UCSD-AML1 (cell line): ENCODE results near the gene MARCKS.

Source experiments
- DNase-seq: peaks from one replicate; lab custom pipeline; 2025; ENCODE audit not compliant: unreplicated experiment; lab: John Stamatoyannopoulos, UW

The MARCKS gene

DNA sequence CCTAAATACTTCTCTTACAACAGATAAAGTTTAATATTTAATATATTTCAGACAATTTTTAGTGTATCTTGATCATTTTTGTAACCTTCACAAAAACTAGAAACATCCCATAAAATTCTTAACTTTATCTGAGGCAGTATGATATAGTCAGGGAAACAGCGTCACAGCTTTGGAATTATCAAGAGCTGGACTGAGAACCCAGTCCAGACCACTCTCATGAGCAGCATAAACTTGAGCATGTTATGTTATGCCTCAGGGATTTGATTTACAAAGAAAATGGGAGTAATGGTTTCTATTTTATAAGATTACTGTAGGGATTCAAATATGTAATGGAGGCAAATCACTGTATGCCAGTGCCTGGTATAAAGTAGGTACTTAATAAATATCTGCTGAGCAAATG is 8.3 kb upstream of the MARCKS start:
- no peak for DNase-seq

GRCh38 chr6:113853252-113853651 is 3.9 kb upstream of the MARCKS start:
- DNase-seq = no peak

DNA sequence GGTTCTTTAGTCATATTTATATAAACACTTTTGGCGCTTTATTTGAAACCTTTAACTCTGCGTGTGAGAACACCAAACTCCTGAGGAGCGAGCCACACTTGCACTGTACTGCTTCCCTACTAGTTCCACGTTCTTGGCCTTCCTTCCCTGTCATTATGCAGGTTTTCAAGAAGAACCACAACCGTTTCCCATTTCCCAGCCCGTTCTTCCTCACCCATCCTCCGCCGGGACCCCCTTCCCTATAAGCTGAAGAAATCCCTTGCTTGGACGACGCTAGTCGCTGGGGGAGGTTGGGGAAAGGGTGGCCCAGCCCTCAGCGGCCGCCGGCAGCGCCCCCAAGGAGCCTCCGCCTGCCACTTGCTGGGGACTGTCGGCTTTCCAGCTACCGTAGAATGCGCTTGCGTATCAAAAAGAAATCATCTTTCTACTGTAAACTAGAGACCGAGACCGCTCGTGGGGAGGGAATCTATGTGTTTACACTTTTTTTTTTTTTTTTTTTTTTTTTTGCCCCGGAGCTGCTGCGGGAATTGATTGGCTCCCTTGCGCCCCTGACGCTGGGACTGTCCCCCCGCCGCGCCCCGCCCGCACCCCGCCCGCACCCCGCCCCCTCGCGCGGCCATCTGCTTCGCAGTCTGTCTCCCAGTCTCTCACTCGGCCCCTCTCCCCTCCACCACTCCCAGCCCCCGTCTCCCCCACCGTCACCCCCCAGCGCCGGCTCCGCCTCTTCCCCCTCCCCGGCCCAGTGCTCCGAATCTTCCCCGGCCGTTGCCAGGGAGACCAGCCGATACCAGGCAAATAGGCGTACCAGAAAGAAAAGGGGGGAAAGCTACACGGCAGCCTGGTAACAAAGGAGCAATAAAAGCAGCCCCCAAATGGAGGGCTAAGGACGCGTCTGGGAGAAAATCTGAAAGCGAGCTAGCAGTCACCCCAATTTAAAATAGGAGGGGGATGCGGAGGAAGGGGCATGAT is 2.3 kb upstream of the MARCKS start:
- no peak for DNase-seq

DNA sequence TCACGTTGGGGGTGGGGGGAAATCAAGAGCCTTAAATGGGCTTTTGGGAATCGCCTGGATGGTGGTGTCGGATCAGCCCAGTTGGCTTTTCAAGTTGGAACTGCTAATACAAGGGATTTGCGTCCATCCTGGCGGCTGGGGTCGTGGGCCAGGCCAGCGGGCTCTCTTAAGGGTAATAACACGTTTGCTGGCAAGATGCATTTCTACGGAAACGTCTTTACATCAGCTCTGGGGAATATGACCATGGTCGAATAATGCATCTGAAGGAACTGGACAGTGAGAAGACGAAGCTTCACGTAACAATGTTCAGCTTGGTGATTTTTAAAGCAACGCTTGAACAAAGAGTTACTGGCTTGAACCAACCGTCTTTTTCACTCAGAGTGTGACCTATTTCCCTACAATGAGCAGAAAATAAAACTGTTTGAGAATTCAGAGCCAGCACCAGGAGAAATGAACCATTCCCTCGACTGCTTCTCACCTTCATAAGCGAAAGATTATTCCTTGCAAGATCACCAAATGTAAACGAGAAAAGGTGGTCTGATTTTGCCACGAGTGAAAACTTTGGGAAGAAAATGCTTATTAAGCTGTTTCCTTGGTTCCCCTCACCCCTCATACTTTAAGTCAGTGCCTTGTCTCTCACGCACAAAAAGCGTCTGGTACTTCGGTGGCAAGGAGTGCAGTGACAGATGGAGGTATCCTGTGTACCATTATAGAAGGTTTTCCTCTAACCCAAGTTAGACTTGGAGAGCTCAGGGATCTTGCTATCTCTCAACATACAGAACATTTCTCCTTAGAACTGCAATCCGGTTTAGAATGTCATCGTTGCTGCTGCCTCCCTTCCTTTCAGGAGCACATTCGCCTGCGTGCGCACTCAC is 1.4 kb upstream of the MARCKS start:
- no peak for DNase-seq

- DNase-seq = no peak
Observed at GRCh38 chr6:113856375-113856624, 845 bp upstream of the MARCKS start.

DNA sequence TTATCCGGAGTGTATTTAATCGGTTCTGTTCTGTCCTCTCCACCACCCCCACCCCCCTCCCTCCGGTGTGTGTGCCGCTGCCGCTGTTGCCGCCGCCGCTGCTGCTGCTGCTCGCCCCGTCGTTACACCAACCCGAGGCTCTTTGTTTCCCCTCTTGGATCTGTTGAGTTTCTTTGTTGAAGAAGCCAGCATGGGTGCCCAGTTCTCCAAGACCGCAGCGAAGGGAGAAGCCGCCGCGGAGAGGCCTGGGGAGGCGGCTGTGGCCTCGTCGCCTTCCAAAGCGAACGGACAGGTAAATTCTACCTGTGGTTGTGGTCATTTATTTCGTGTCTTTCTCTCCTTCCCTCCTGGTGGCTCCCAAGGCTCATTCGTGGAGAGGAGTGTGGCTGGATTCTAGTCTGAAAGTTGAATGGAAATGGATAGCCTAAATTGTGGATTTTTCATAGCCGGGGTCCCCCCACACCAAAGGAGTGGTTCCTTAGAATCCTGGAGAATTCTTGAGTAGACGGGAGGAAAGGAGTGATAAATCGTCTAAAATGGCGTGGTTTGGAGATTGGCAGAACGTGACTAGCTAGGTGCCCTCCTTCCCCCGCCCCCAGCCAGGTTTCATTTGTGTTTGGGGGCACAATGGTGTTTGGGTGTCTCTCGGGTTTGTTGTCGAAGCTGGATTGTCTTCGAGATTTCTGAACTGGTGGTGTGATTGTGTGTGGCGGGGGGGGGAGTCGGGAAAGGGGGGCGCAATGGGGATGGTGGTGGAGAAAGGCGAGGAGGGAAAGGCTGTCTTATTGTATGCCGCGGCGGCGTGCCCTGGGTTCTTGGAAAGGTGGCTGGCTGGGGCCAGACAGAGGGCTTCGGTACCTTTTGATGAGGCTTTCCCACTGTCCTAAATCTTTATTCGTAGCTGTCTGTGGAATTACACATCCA is 673 bp downstream of the MARCKS start:
- DNase-seq = no peak

DNA sequence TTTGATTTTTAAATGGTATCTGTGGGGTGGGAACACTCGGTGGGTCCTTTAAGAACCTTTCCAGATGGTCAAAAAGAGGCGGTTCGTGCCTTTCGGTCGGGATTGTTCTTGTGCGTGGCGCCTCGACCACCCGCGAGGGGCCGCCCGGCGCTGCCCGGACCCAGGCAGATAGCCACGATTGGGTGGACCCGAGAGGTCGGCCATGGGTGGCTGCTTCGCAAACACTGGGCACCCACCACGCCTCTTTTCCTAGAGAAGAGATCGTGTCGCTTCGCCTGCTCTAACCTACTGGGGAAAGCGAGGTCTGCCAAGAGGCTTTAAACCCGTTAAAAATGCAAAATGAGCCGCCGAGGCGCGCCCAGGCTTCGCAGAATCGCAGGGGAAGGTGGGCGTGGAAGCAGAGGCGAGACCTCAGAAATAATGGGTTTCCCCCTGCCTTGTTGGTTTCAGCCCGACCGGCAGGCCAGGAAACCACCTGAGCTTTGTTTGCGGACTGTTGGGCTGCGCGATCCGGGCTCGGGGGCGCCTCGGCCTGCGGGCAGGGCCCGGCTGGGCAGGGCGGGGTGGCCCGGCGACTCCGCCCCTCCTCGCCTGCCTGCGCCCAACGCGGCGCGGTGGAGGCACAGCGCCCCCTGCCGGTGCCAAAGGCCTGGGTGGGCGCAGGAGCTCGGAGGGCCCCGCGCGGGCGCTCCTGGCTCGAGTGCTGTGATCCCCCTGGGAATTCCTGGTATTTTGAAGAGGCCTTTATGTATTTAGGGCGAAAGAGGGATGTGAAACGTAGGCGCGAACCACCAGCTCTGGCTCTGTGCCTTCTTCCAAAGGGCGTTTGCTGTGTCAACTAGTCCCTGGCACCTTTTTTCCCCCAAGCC is 1.6 kb downstream of the MARCKS start:
- peak; percentile 80 for DNase-seq

GRCh38 chr6:113859349-113860180 is 2.4 kb downstream of the MARCKS start:
- DNase-seq = no peak

GRCh38 chr6:113860181-113860955 is 3.2 kb downstream of the MARCKS start:
- DNase-seq = no peak

DNA sequence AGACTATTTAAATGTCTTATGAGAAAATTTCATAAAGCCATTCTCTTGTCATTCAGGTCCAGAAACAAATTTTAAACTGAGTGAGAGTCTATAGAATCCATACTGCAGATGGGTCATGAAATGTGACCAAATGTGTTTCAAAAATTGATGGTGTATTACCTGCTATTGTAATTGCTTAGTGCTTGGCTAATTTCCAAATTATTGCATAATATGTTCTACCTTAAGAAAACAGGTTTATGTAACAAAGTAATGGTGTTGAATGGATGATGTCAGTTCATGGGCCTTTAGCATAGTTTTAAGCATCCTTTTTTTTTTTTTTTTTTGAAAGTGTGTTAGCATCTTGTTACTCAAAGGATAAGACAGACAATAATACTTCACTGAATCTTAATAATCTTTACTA is 5.0 kb downstream of the MARCKS start:
- DNase-seq = no peak

- no peak for DNase-seq
Observed at GRCh38 chr6:113870917-113871316, 13.8 kb downstream of the MARCKS start.

GRCh38 chr6:113871975-113872374 is 14.8 kb downstream of the MARCKS start:
- no peak for DNase-seq

DNA sequence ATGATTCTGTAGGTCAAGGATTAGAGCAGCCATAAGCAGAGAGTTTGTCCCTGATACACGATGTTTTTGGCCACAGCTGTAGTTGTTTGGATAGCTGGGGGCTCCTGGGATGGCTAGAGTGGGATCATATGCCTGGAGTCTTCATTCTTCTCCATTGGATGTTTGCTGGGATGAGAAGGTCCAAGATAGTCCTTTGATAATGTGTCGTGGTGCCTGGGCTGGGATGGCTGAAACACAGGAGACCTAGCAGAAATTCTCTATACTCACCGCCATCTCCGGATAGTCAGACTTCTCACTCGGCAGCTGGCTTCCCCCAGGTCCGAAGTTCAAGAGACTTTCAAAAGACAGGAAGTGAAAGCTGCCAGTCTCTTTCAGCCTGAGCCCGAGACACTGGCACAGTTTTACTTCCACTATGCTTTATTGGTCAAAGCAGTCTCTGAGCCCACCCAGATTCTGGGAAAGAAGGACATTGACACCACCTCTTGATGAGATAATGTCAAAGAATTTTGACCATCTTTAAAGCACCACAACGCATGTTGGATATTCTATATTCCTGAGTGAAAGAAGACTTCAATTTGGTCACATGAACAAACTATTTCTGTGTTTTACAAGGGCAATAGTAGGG is 16.0 kb downstream of the MARCKS start:
- no peak for DNase-seq

DNA sequence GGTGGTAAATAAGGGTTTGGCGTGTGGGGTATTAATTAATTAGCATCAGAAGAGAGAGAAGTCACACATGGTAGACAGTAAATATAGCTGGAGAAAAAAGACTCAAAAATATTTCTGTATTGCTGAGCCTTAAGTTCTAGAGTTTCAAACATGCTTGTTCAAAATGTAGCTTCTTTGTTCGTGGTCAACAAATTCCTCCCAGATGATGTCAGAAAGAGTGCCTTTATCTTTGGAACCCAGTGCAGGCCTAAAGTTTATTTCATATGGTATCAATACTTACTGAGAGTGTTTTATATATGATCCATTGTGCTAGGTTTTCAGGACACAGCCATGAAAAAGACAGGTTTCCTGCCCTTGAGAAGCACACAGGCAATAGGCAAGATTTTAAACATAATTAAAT is 18.3 kb downstream of the MARCKS start:
- DNase-seq = no peak

GRCh38 chr6:113876695-113877094 is 19.6 kb downstream of the MARCKS start:
- no peak for DNase-seq

DNA sequence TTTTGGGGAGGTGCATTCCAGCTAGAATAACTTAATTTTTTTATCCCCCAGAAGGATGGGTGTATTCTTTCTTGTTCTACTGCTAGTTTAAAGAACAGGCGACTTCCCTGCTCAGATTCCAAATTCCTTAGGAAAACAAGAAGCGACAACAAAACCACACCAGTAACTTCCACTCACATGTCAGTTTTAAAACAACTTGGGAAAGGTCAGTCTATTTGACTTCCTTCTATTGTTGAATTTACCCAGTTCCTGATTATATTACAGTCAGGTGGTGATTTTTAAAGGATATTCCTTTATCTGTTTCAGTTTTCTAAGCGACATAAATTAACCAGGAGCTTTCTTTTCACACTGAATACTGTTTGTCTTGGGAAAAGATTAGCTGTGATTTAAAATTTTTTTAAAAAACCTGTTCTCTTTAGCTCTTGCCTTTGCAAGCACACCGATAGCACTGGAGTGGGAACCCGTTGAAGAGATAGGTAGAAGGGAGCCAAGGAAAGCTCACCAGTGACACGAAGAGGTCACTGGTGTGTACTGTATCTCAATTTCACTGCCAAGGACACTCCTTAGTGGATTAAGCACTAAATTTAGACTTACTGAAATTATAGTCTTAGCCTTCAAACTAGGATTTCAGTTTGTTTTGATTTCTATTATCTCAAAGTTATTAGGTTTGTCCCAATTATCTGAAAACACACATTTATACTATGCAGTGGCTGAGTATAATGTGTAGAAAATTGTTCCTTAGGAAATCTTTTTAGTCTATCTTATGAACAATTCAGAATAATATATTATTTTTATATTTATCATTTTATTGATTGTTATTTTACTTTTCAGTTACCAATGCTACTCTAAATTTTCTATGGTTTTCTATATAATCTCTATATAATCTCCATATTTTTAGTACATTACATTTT is 22.3 kb downstream of the MARCKS start:
- DNase-seq = no peak

DNA sequence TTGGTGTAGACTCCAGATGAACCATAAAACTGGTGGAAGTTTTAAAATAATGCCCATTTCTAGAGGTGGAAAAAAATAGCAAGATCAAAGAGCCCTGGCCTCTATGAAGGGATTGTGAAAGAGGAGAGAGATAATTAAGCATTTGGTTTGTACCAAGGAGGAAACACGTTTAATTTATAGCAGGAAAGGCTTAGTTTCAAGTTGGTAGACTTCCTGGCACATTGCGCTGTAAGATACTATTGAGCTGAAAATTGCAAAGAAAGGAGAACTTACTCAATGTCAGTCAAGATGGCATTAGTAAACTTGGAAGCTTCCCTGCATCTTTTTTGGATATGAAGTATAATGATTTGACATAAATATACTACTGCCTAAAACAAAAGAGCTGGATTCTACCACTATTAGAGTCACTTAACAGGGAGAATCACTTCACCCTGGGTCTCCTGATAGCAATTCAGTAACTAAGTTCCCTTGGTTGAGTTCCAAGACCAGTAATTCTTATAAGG is 24.4 kb downstream of the MARCKS start:
- DNase-seq = no peak
